WTC11 (cell line): ENCODE results near the gene LRRC72.

Experiments
- CREB1 ChIP-seq: sonication (generic); formaldehyde crosslinking; IDR thresholded peaks from 2 replicates; pipeline ENCODE4 v1.8.0; 2023; ENCODE audit warnings: mild to moderate bottlenecking, missing genetic modification reagents
- CTCF ChIP-seq: fragments of 200-600 bp; IDR thresholded peaks from 2 replicates; pipeline ENCODE4 v1.8.0; 2022; ENCODE audit warnings: antibody characterized with exemption
- JUN ChIP-seq: sonication (generic); formaldehyde crosslinking; IDR thresholded peaks from 2 replicates; pipeline ENCODE4 v1.8.0; 2023; ENCODE audit warnings: mild to moderate bottlenecking, missing genetic modification reagents
- MAX ChIP-seq: sonication (generic); formaldehyde crosslinking; IDR thresholded peaks from 2 replicates; pipeline ENCODE4 v1.8.0; 2022; ENCODE audit warnings: mild to moderate bottlenecking, missing genetic modification reagents
- NR1H2 ChIP-seq: sonication (generic); formaldehyde crosslinking; IDR thresholded peaks from 2 replicates; pipeline ENCODE4 v1.9.0; 2021; ENCODE audit warnings: mild to moderate bottlenecking, moderate library complexity, missing genetic modification reagents
- TF ChIP-seq, protein P1 (sequence below): sonication (generic); formaldehyde crosslinking; IDR thresholded peaks from 2 replicates; pipeline ENCODE4 v1.8.1; 2023; ENCODE audit warnings: mild to moderate bottlenecking, missing genetic modification reagents
- TF ChIP-seq, protein P2 (sequence below): sonication (generic); formaldehyde crosslinking; IDR thresholded peaks from 2 replicates; pipeline ENCODE4 v1.8.1; 2022; ENCODE audit warnings: low read depth, missing genetic modification reagents, borderline replicate concordance

DNA sequence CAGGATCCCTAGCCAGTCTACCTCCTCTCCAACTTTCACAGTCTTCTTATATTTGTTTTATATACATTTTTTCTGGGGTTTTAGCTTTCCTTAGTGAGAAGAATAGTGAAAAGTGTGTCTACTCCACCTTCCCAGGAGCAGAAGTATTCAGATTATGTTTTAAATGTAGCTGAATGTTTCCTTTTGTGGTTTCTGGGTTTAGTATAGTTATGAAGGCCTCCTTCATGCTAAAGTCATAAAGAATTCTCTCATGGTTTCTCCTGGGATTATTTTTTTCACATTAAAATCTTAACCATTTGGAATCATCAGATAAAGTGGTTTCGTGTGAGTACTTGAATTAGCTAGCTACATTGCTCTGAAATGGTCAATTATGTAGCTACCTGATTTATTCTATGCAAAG lies 68.1 kb downstream of the LRRC72 start:
- TF ChIP-seq MAX (CRISPR knock-in tag) (no peak), CTCF (no peak), JUN (CRISPR knock-in tag) (no peak), CREB1 (CRISPR knock-in tag) (no peak), NR1H2 (CRISPR knock-in tag) (no peak)
- TF ChIP-seq, protein P1, sequence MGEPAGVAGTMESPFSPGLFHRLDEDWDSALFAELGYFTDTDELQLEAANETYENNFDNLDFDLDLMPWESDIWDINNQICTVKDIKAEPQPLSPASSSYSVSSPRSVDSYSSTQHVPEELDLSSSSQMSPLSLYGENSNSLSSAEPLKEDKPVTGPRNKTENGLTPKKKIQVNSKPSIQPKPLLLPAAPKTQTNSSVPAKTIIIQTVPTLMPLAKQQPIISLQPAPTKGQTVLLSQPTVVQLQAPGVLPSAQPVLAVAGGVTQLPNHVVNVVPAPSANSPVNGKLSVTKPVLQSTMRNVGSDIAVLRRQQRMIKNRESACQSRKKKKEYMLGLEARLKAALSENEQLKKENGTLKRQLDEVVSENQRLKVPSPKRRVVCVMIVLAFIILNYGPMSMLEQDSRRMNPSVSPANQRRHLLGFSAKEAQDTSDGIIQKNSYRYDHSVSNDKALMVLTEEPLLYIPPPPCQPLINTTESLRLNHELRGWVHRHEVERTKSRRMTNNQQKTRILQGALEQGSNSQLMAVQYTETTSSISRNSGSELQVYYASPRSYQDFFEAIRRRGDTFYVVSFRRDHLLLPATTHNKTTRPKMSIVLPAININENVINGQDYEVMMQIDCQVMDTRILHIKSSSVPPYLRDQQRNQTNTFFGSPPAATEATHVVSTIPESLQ (CRISPR knock-in tag): no peak
- TF ChIP-seq, protein P2, sequence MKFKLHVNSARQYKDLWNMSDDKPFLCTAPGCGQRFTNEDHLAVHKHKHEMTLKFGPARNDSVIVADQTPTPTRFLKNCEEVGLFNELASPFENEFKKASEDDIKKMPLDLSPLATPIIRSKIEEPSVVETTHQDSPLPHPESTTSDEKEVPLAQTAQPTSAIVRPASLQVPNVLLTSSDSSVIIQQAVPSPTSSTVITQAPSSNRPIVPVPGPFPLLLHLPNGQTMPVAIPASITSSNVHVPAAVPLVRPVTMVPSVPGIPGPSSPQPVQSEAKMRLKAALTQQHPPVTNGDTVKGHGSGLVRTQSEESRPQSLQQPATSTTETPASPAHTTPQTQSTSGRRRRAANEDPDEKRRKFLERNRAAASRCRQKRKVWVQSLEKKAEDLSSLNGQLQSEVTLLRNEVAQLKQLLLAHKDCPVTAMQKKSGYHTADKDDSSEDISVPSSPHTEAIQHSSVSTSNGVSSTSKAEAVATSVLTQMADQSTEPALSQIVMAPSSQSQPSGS (CRISPR knock-in tag): no peak
